T-cell (primary cell): ENCODE measurements around the gene C15orf61. TPM values are rescaled to one million over a fixed set of nuclear protein-coding genes. Genes with fewer than 3 reads are reported as not detected.
A peak's percentile ranks its signal among the peaks of the same experiment; 100 is the strongest.

ENCODE experiments used
- ATAC-seq, 4 experiments: fragments of 200-7000 bp in 3 of 4; fragments of 150-1000 bp in 1 of 4; cut with Tn5 transposase; replicated peaks in 1 of 4; 1 replicate in 3 of 4; 2 replicates in 1 of 4; pipeline ENCODE4 v1.10.0; 2021; ENCODE audit warnings: moderate library complexity in 3 of 4, mild to moderate bottlenecking in 2 of 4, moderate number of reproducible peaks in 1 of 4
- CTCF ChIA-PET, 2 donors: fragments of 300-600 bp; sonication (Branson Sonifier 250); formaldehyde crosslinking; loops; one replicate each; lab custom pipeline; 2022; ENCODE audit warnings: antibody characterized with exemption in 2 of 2; lab: Charles Lee
- POLR2A ChIA-PET, 2 donors: fragments of 300-600 bp; sonication (Branson Sonifier 250); formaldehyde crosslinking; loops; one replicate each; lab custom pipeline; 2022; ENCODE audit warnings: antibody characterized with exemption in 2 of 2; lab: Charles Lee
- DNase-seq, 35 experiments: peaks; one replicate each; pipeline versions ENCODE4 v3.0.0 to v3.0.0-alpha.2; 2013 to 2023
- H3K27ac ChIP-seq: one replicate; pipeline ENCODE4 v1.5.1; 2013; ENCODE audit warnings: low read length
- H3K27me3 ChIP-seq, 2 experiments: replicated peaks in 1 of 2; 1 replicate in 1 of 2; 2 replicates in 1 of 2; pipeline versions ENCODE4 v1.6.1 to v1.7.0; 2013; ENCODE audit warnings: low read length in 1 of 2, mixed read lengths in 1 of 2; ENCODE audit not compliant: control insufficient read depth in 2 of 2, insufficient read depth in 2 of 2; ENCODE audit errors: extremely low read depth in 1 of 2
- H3K36me3 ChIP-seq, 2 donors: 1 replicate in 1 of 2; 2 replicates in 1 of 2; pipeline versions ENCODE4 v1.6.1 to v1.7.0; 2013; ENCODE audit warnings: low read length in 1 of 2; ENCODE audit not compliant: control insufficient read depth in 2 of 2, insufficient read depth in 1 of 2; ENCODE audit errors: extremely low read depth in 1 of 2
- H3K4me1 ChIP-seq, 2 experiments: 1 replicate in 1 of 2; 2 replicates in 1 of 2; pipeline versions ENCODE4 v1.6.1 to v1.7.0; 2013; ENCODE audit warnings: low read length in 2 of 2, mixed read lengths in 1 of 2; ENCODE audit not compliant: insufficient read depth in 2 of 2, control insufficient read depth in 1 of 2; ENCODE audit errors: extremely low read depth in 1 of 2
- H3K4me3 ChIP-seq, 2 donors: 1 replicate in 1 of 2; 2 replicates in 1 of 2; pipeline versions ENCODE4 v1.5.1 to v1.7.0; 2013; ENCODE audit warnings: mild to moderate bottlenecking in 2 of 2, low read length in 1 of 2, moderate library complexity in 1 of 2; ENCODE audit not compliant: control insufficient read depth in 1 of 2; ENCODE audit errors: extremely low read depth in 1 of 2
- H3K9me3 ChIP-seq: 2 replicates; pipeline ENCODE4 v1.7.0; 2013
- H3K27ac Mint-ChIP-seq, 2 donors: one replicate each; pipeline ENCODE4 v1.8.0; 2020 to 2021; ENCODE audit warnings: mild to moderate bottlenecking in 2 of 2, mixed read lengths in 2 of 2
- H3K27me3 Mint-ChIP-seq, 2 donors: one replicate each; pipeline ENCODE4 v1.8.0; 2021 to 2022; ENCODE audit warnings: mixed read lengths in 2 of 2
- H3K36me3 Mint-ChIP-seq: one replicate; pipeline ENCODE4 v1.8.0; 2021; ENCODE audit warnings: mixed read lengths
- H3K4me1 Mint-ChIP-seq, 3 donors: one replicate each; pipeline ENCODE4 v1.8.0; 2020 to 2022; ENCODE audit warnings: mixed read lengths in 3 of 3, mild to moderate bottlenecking in 1 of 3
- H3K4me3 Mint-ChIP-seq, 3 donors: one replicate each; pipeline ENCODE4 v1.8.0; 2020 to 2022; ENCODE audit warnings: mild to moderate bottlenecking in 3 of 3, mixed read lengths in 3 of 3, moderate library complexity in 3 of 3
- H3K9me3 Mint-ChIP-seq, 3 donors: one replicate each; pipeline ENCODE4 v1.8.0; 2020 to 2022; ENCODE audit warnings: mixed read lengths in 3 of 3
- WGBS: methylation state at CpG from one replicate; pipeline ENCODE4 v1.1.5; 2013; ENCODE audit warnings: missing lambda C conversion rate; ENCODE audit not compliant: insufficient coverage; 5-methylcytosine and 5-hydroxymethylcytosine counted together
- total RNA-seq, 35 experiments: library from RNA in 6 of 35; stranded (reverse) in 6 of 35; fragments of 120-200 nt in 1 of 35; gene quantifications; one replicate each; pipeline versions ENCODE4 v1.2.1 to v1.2.4 and lab custom pipeline; 2013 to 2026

C15orf61 gene
- total RNA-seq, 5 donors from 2014 or later (not counting 1 experiment from before 2014, with no cell fraction given) = 8.2 to 9.3 (median 8.9) TPM

DNA sequence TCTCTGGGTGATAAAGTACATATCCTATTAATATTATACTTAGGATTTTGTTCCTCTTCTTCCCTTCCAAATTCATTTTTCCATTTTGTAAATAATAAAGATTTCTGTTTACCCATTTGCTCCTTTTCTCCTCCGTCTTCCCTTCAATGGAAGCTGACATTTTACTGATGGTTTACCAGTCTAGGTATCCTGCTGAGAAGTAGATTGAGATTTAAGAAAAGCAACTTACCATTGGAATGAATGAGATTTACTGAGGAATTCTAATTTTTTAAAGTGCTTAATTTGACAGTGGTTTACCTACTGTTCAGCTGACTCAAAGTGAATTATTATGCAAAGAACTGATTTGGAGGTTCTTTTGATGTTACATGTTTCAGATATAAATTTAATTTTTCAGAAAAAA lies 2.4 kb downstream of the C15orf61 start:
- no CpG with 5 or more reads among the region's 1 CpG for WGBS
- H3K4me1 ChIP-seq = peaks cover 5 to 7% of the 10 kb centered on the region in 2 experiments
- CTCF ChIA-PET = interaction anchor here in 1 of 2 donors (1.3 kb wide), 1 partner anchor 313 kb away, joined by 5 read pairs; no protein-coding TSS in a partner anchor
- Mint-ChIP-seq H3K9me3 (no peaks in the 10 kb centered on the region), H3K36me3 (peaks cover 5% of the 10 kb centered on the region), H3K27me3 (no peaks in the 10 kb centered on the region), H3K4me1 (peaks cover 28 to 35% (median 29%) of the 10 kb centered on the region in 3 donors), H3K27ac (no peak overlapping the region), H3K4me3 (peak overlapping the region in 2 of 3 donors; percentile 87 to 91)
- DNase-seq = no peak
- no peak overlapping the region for H3K4me3 ChIP-seq
- no peak for ATAC-seq
- H3K9me3 ChIP-seq = no peaks in the 10 kb centered on the region
- peaks cover 0 to 6% of the 10 kb centered on the region in 2 donors for H3K36me3 ChIP-seq
- POLR2A ChIA-PET = no interaction called here
- H3K27ac ChIP-seq = no peak overlapping the region
- H3K27me3 ChIP-seq = no peaks in the 10 kb centered on the region

DNA sequence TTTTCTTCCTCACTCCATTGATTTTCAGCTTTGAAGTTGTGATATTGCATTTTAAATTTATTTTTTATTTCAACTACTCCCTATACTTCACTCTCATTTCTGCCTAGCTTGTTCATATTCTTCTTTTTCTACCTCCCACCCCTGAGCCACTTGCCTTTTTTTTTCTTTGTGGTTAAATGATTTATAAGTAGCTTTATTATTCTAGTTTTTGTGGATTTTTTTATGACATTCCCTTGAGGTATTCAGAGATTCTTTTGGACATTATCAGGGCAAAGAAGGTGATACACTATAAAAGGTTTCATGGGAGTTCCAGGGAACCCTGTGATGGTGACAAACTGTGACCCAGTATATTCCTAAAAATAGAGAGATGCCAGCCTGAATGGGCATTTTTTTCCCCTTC lies 3.3 kb downstream of the C15orf61 start:
- Mint-ChIP-seq H3K27ac (peak overlapping the region; percentile 34 to 75), H3K27me3 (no peaks in the 10 kb centered on the region), H3K4me1 (peaks cover 28 to 35% (median 29%) of the 10 kb centered on the region in 3 donors), H3K9me3 (no peaks in the 10 kb centered on the region), H3K4me3 (no peak overlapping the region), H3K36me3 (peaks cover 8% of the 10 kb centered on the region)
- H3K4me1 ChIP-seq = peaks cover 5 to 7% of the 10 kb centered on the region in 2 experiments
- CTCF ChIA-PET = interaction anchor here in 1 of 2 donors (0.6 to 1.3 kb wide), 3 partner anchors 284 to 312 kb away, joined by 3 to 5 read pairs (median 3); no protein-coding TSS in a partner anchor
- H3K9me3 ChIP-seq = no peaks in the 10 kb centered on the region
- H3K27ac ChIP-seq = no peak overlapping the region
- DNase-seq (no peak), ATAC-seq (no peak)
- H3K27me3 ChIP-seq = no peaks in the 10 kb centered on the region
- H3K4me3 ChIP-seq = no peak overlapping the region
- POLR2A ChIA-PET = interaction anchor here (0.6 to 1.0 kb wide), 2 partner anchors 9 to 323 kb away, joined by 3 read pairs; no protein-coding TSS in a partner anchor
- peaks cover 0 to 6% of the 10 kb centered on the region in 2 donors for H3K36me3 ChIP-seq

DNA sequence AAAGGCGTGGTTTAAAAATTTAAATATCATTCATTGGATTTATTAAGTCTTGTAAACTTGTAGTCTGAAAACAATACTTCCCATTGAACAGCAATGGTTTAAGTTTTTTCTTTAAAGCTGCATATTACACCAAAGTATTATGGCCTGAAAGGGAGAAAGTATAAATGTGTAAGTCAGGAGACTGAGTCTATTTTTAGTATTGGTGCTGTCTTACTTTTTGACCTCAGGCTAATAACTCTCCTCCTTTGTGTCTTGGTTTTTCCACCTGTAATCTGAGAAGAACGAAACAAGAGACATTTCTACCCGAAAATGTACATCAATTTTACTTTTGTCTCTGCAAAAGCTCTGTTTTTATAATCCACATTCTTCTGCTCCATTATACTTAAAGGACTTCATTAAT lies 7.6 kb downstream of the C15orf61 start:
- CTCF ChIA-PET = no interaction called here
- no peaks in the 10 kb centered on the region for H3K27me3 Mint-ChIP-seq

GRCh38 chr15:67531379-67531914 lies 10.5 kb downstream of the C15orf61 start:
- no peaks in the 10 kb centered on the region for H3K27me3 Mint-ChIP-seq
- no peak for ATAC-seq
- ChIA-PET CTCF (interaction anchor here in 1 of 2 donors (0.7 kb wide), 1 partner anchor 345 kb away, joined by 3 read pairs; no protein-coding TSS in a partner anchor), POLR2A (interaction anchor here in 1 of 2 donors (0.6 kb wide), 1 partner anchor 869 kb away, joined by 3 read pairs; no protein-coding TSS in a partner anchor)
- Histone ChIP-seq H3K27me3 (no peaks in the 10 kb centered on the region), H3K4me1 (no peaks in the 10 kb centered on the region), H3K9me3 (no peaks in the 10 kb centered on the region), H3K4me3 (no peak overlapping the region), H3K27ac (no peak overlapping the region), H3K36me3 (peaks cover 0 to 6% of the 10 kb centered on the region in 2 donors)
- WGBS = no CpG with 5 or more reads among the region's 3 CpGs
- no peak for DNase-seq
- no peaks in the 10 kb centered on the region for H3K9me3 Mint-ChIP-seq
- H3K36me3 Mint-ChIP-seq = peaks cover 14% of the 10 kb centered on the region
- no peaks in the 10 kb centered on the region for H3K4me1 Mint-ChIP-seq
- H3K27ac Mint-ChIP-seq = no peak overlapping the region
- no peak overlapping the region for H3K4me3 Mint-ChIP-seq

More for the DNA sequence above, 7.6 kb downstream of the C15orf61 start:
- H3K4me3 ChIP-seq = no peak overlapping the region
- H3K4me3 Mint-ChIP-seq = no peak overlapping the region
- no peaks in the 10 kb centered on the region for H3K27me3 ChIP-seq
- peaks cover 14% of the 10 kb centered on the region for H3K36me3 Mint-ChIP-seq
- POLR2A ChIA-PET = interaction anchor here in 1 of 2 donors (0.6 kb wide), 1 partner anchor 1808 kb away, joined by 3 read pairs; no protein-coding TSS in a partner anchor
- H3K9me3 ChIP-seq = no peaks in the 10 kb centered on the region
- H3K27ac Mint-ChIP-seq = no peak overlapping the region
- ATAC-seq (no peak), DNase-seq (no peak)
- H3K4me1 Mint-ChIP-seq = peaks cover 6 to 10% (median 8%) of the 10 kb centered on the region in 3 donors
- no peaks in the 10 kb centered on the region for H3K9me3 Mint-ChIP-seq
- no CpG with 5 or more reads among the region's 3 CpGs for WGBS
- peaks cover 0 to 2% of the 10 kb centered on the region in 2 experiments for H3K4me1 ChIP-seq
- H3K36me3 ChIP-seq = peaks cover 0 to 6% of the 10 kb centered on the region in 2 donors
- no peak overlapping the region for H3K27ac ChIP-seq

DNA sequence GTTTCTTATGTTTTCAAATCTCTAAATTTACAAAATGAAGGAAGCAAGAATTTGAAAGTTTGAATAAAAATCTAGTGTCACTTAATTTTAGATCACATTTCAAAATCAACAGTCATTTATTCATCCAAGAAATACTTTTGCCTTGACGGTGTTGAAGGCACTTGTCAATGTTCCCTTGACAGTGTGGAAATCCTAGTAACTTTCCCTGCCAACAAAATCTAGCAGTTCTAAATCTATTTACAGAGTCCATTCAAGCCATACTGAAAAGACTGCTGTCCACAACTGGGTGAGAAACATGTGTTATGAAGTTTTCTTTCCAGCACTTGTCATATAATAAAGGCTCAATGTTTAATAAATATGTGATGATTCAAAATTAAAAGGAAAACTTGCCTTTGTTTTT lies 12.9 kb downstream of the C15orf61 start:
- peaks cover 0 to 4% (median 3%) of the 10 kb centered on the region in 3 donors for H3K4me1 Mint-ChIP-seq
- Histone ChIP-seq H3K27me3 (no peaks in the 10 kb centered on the region), H3K27ac (no peak overlapping the region), H3K4me1 (no peaks in the 10 kb centered on the region), H3K9me3 (no peaks in the 10 kb centered on the region), H3K4me3 (no peak overlapping the region), H3K36me3 (no peaks in the 10 kb centered on the region)
- ChIA-PET CTCF (no interaction called here), POLR2A (no interaction called here)
- no peak for DNase-seq
- H3K9me3 Mint-ChIP-seq = no peaks in the 10 kb centered on the region
- ATAC-seq = no peak
- H3K4me3 Mint-ChIP-seq = no peak overlapping the region
- H3K36me3 Mint-ChIP-seq = peaks cover 6% of the 10 kb centered on the region
- WGBS = 100% methylated on average over 1 of the region's 1 CpG
- no peaks in the 10 kb centered on the region for H3K27me3 Mint-ChIP-seq
- no peak overlapping the region for H3K27ac Mint-ChIP-seq

- POLR2A ChIA-PET = no interaction called here
- Mint-ChIP-seq H3K9me3 (no peaks in the 10 kb centered on the region), H3K27ac (no peak overlapping the region), H3K4me1 (peaks cover 0 to 9% (median 5%) of the 10 kb centered on the region in 3 donors), H3K4me3 (no peak overlapping the region), H3K36me3 (peaks cover 6% of the 10 kb centered on the region), H3K27me3 (no peaks in the 10 kb centered on the region)
- DNase-seq (no peak), ATAC-seq (no peak)
- Histone ChIP-seq H3K36me3 (no peaks in the 10 kb centered on the region), H3K4me3 (no peak overlapping the region), H3K27me3 (no peaks in the 10 kb centered on the region), H3K27ac (no peak overlapping the region), H3K4me1 (no peaks in the 10 kb centered on the region), H3K9me3 (no peaks in the 10 kb centered on the region)
- CTCF ChIA-PET = no interaction called here
- WGBS = no CpG with 5 or more reads among the region's 1 CpG
Measured at GRCh38 chr15:67534360-67534759, 13.4 kb downstream of the C15orf61 start.
